Parathyroid adenoma (tissue), 2 donors: ENCODE data around the gene PROSER2.
"Not testable (repeated sequence)": the region's sequence is repeated elsewhere in the genome, so short reads cannot be mapped to it uniquely, and the experiment has no call there.

ENCODE experiments used
- H2AFZ ChIP-seq: fragments of 300-600 bp; sonication (generic); one replicate; pipeline ENCODE4 v1.7.0; 2017; ENCODE audit warnings: antibody characterized with exemption, mild to moderate bottlenecking
- H3K27ac ChIP-seq: fragments of 300-600 bp; sonication (generic); one replicate; pipeline ENCODE4 v1.7.0; 2017
- H3K27me3 ChIP-seq: fragments of 300-600 bp; sonication (generic); one replicate; pipeline ENCODE4 v1.7.0; 2017; ENCODE audit warnings: low read length; ENCODE audit not compliant: control insufficient read depth, insufficient read depth
- H3K36me3 ChIP-seq: fragments of 300-600 bp; sonication (generic); one replicate; pipeline ENCODE4 v1.7.0; 2017; ENCODE audit warnings: low read length; ENCODE audit not compliant: control insufficient read depth, insufficient read depth
- H3K4me1 ChIP-seq: fragments of 300-600 bp; sonication (generic); one replicate; pipeline ENCODE4 v1.7.0; 2017; ENCODE audit warnings: control low read depth
- H3K4me2 ChIP-seq: fragments of 300-600 bp; sonication (generic); one replicate; pipeline ENCODE4 v1.7.0; 2017; ENCODE audit warnings: low read length
- H3K4me3 ChIP-seq: fragments of 300-600 bp; sonication (generic); one replicate; pipeline ENCODE4 v1.7.0; 2017; ENCODE audit warnings: low read depth, low read length
- H3K79me2 ChIP-seq: fragments of 300-600 bp; sonication (generic); one replicate; pipeline ENCODE4 v1.7.0; 2017; ENCODE audit warnings: control low read depth
- H3K9ac ChIP-seq: fragments of 300-600 bp; sonication (generic); one replicate; pipeline ENCODE4 v1.7.0; 2017; ENCODE audit warnings: mild to moderate bottlenecking
- H3K9me3 ChIP-seq: fragments of 300-600 bp; sonication (generic); one replicate; pipeline ENCODE4 v1.7.0; 2017; ENCODE audit warnings: low read length; ENCODE audit not compliant: control insufficient read depth
- TF ChIP-seq, protein P1 (sequence below): fragments of 300-600 bp; sonication (generic); IDR thresholded peaks from one replicate; pipeline ENCODE4 v1.7.0; 2017; ENCODE audit warnings: antibody characterized with exemption, mild to moderate bottlenecking
- donor health status: primary hyperparathyroidism.

PROSER2 gene

DNA sequence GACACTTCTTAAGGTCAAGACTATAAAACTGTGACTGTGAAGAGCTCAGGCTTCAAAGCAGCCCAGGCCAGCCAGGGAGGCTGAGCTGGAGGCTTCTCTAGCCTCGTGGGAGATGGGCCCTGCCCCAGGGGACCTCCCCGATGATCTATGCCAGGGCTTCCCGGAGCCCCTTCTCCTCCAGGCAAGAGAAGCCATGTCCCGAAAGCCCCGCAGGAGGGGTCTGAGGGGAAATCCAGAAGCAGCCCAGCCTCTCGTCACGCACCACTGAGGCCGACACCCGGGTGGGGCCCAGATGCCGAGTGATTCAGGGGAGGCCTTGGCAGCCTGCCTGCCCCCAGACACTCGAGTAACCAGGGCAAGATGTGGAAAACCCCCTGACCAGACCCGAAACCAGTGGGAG, 63.7 kb downstream of the PROSER2 start:
- no peaks in the 10 kb centered on the region for H3K27me3 ChIP-seq
- H3K27ac ChIP-seq, result no peak overlapping the region
- no peaks in the 10 kb centered on the region for H3K4me1 ChIP-seq
- H3K4me2 ChIP-seq, result no peak overlapping the region
- H3K4me3 ChIP-seq, result no peak overlapping the region
- H3K79me2 ChIP-seq, result no peaks in the 10 kb centered on the region
- no peak overlapping the region for H2AFZ ChIP-seq
- TF ChIP-seq, protein P1, sequence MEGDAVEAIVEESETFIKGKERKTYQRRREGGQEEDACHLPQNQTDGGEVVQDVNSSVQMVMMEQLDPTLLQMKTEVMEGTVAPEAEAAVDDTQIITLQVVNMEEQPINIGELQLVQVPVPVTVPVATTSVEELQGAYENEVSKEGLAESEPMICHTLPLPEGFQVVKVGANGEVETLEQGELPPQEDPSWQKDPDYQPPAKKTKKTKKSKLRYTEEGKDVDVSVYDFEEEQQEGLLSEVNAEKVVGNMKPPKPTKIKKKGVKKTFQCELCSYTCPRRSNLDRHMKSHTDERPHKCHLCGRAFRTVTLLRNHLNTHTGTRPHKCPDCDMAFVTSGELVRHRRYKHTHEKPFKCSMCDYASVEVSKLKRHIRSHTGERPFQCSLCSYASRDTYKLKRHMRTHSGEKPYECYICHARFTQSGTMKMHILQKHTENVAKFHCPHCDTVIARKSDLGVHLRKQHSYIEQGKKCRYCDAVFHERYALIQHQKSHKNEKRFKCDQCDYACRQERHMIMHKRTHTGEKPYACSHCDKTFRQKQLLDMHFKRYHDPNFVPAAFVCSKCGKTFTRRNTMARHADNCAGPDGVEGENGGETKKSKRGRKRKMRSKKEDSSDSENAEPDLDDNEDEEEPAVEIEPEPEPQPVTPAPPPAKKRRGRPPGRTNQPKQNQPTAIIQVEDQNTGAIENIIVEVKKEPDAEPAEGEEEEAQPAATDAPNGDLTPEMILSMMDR, result no peak
- no peaks in the 10 kb centered on the region for H3K9me3 ChIP-seq
- no peaks in the 10 kb centered on the region for H3K36me3 ChIP-seq
- H3K9ac ChIP-seq, result no peak overlapping the region

DNA sequence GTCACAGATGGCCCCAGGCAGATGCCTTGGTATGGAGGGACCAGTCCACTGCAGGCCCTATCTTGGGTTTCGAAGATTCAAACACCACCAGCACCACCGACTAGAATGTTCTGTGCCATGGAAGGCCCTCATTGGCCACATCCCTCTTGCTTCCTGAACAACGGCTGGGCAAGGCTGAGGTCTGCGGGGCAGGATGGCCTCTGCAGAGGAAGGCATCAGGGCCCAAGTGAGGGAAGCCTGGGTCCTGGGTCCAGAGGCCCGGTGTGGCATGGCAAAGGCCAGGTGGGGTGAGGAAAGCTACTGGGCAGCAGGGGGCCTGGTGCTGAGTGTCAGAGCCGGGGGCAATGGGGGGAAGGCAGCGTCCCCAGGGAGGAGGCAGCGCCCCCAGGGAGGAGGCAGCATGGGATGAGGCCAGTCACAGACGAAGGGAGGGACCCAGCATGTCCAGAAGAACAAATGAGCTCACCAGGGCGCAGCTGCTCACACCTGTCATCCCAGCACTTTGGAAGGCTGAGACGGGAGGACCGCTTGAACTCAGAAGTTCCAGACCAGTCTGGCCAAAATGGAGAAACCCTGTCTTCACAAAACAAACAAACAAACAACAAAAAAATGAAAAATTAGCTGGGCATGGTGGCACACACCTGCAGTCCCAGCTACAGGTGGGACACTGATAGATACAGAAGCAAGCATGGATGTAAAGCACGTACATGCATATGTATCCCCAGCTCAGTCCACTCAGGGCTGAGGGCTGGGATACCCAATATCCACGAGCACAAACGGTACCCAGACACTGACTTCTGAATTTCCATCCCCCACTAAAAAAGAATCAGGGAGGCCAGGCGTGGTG, 64.4 kb downstream of the PROSER2 start:
- Histone ChIP-seq H3K27me3 (no peaks in the 10 kb centered on the region), H2AFZ (no peak overlapping the region), H3K36me3 (no peaks in the 10 kb centered on the region), H3K9me3 (no peaks in the 10 kb centered on the region), H3K4me2 (no peak overlapping the region), H3K9ac (no peak overlapping the region), H3K27ac (no peak overlapping the region), H3K4me1 (no peaks in the 10 kb centered on the region), H3K79me2 (no peaks in the 10 kb centered on the region), H3K4me3 (no peak overlapping the region)
- TF ChIP-seq, protein P1, result no peak

DNA sequence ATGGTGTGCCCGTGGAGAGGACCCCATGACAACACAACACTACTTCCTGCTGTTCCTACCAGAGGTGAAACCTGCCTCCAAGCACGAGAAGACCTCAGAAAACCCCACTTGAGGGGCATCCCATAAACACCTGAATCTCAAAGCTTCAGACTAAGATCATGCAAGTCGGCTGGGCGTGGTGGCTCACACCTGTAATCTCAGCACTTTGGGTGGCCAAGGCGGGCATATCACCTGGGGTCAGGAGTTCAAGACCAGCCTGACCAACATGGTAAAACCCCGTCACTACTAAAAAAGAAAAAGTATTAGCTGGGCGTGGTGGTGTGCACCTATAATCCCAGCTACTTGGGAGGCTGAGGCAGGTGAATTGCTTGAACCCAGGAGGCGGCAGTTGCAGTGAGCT, 66.1 kb downstream of the PROSER2 start:
- H3K36me3 ChIP-seq, H3K4me2 ChIP-seq, H3K4me3 ChIP-seq, H3K4me1 ChIP-seq, H3K9ac ChIP-seq, H3K79me2 ChIP-seq, H3K27ac ChIP-seq, H3K9me3 ChIP-seq, H3K27me3 ChIP-seq, H2AFZ ChIP-seq: not testable (repeated sequence)

DNA sequence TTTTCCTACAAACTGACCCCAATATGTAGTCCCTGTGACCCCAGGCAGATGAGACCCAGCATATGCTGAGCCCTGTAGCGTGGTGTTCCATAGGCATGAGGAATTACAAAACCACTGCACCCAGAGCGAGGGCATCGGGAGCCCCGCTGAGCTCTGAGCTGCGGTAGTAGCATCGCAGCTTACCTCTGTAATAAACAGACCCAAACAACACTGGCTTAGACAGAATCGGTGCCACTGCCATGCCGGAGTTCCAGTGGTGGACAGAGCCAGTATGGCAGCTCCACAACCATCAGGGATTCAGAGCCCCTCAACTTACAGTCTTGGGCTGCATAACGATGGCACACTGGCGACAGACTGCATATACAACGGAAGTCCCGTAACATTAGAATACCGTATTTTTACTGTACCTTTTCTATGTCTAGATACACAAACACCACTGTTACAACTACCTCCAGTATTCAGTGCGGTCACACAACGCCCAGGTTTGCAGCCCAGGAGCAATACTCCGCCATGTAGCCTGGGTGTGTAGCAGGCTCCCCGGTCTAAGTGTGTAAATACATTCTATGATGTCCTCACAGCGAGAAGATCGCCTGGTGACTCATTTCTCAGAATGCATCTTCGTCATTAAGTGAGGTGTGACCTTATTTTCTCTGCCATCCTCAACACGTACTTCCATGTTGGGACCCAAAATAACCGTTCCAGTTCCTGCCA, 68.8 kb downstream of the PROSER2 start:
- Histone ChIP-seq H3K79me2 (no peaks in the 10 kb centered on the region), H3K4me1 (no peaks in the 10 kb centered on the region), H3K9me3 (no peaks in the 10 kb centered on the region), H3K36me3 (no peaks in the 10 kb centered on the region), H3K4me3 (no peak overlapping the region), H3K27me3 (no peaks in the 10 kb centered on the region), H2AFZ (no peak overlapping the region), H3K4me2 (no peak overlapping the region), H3K9ac (no peak overlapping the region), H3K27ac (no peak overlapping the region)
- TF ChIP-seq, protein P1, result no peak

DNA sequence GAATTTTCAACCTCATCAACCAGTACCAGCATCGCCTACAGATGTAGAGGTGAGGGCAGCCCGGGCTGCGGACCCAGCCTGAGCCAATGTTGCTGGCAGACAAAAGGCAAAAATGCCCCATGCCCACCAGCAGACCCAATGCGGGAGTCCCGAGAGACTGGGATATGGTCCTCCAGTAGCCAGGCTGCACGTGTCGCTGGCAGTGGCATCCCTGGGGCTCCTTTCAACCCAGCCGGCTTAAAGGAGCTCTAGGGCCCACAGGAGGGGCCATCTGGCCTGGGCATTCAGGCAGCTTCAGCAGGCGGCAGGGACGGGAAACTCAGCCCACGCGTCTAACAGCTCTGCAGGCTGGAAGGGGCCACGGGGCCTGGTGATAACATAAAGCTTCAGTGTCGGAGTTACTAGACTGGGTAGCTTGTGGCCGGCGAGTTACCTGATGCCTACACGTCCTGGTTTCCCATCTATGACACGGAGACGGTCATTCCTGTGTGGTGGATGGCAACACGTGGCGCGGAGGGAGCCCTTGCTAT, 70.7 kb downstream of the PROSER2 start:
- no peak overlapping the region for H3K4me2 ChIP-seq
- H3K27me3 ChIP-seq, result no peaks in the 10 kb centered on the region
- H3K9me3 ChIP-seq, result no peaks in the 10 kb centered on the region
- H3K4me3 ChIP-seq, result no peak overlapping the region
- no peaks in the 10 kb centered on the region for H3K4me1 ChIP-seq
- no peaks in the 10 kb centered on the region for H3K36me3 ChIP-seq
- no peaks in the 10 kb centered on the region for H3K79me2 ChIP-seq
- TF ChIP-seq, protein P1, result no peak
- no peak overlapping the region for H3K27ac ChIP-seq
- no peak overlapping the region for H2AFZ ChIP-seq
- H3K9ac ChIP-seq, result no peak overlapping the region
